Adrenal gland (tissue), 12 donors: ENCODE data around the gene NCMAP. TPM values are rescaled to one million over a fixed set of nuclear protein-coding genes. Genes with fewer than 3 reads are reported as not detected.

Experiments
- DNase-seq, 7 donors: peaks; one replicate each; pipeline ENCODE4 v3.0.0-alpha.2; 2019 to 2020
- H3K27ac ChIP-seq, 5 donors: fragments of 200-600 bp; sonication (generic) in 4 of 5; 1 replicate in 3 of 5; 2 replicates in 2 of 5; pipeline versions ENCODE4 v1.5.1 to v1.8.0; 2016 to 2020; ENCODE audit warnings: mild to moderate bottlenecking in 1 of 5
- H3K27me3 ChIP-seq: fragments of 200-600 bp; 2 replicates; pipeline ENCODE4 v1.8.0; 2021
- H3K36me3 ChIP-seq, 2 donors: fragments of 200-600 bp; replicated peaks in 1 of 2; 1 replicate in 1 of 2; 2 replicates in 1 of 2; pipeline versions ENCODE4 v1.5.1 to v1.8.0; 2018 to 2022
- H3K4me1 ChIP-seq, 2 donors: fragments of 200-600 bp; replicated peaks in 1 of 2; 1 replicate in 1 of 2; 2 replicates in 1 of 2; pipeline versions ENCODE4 v1.5.1 to v1.8.0; 2018 to 2021
- H3K4me3 ChIP-seq, 4 donors: fragments of 200-600 bp; sonication (generic) in 3 of 4; one replicate each; pipeline ENCODE4 v1.5.1; 2016 to 2018
- H3K9me3 ChIP-seq, 3 donors: fragments of 200-600 bp; sonication (generic) in 1 of 3; replicated peaks in 1 of 3; 1 replicate in 2 of 3; 2 replicates in 1 of 3; pipeline versions ENCODE4 v1.5.1 to v1.8.0; 2016 to 2021
- CTCF ChIP-seq, 6 experiments: fragments of 450-650 bp in 4 of 6; fragments of 200-600 bp in 2 of 6; sonication (generic) in 1 of 6; IDR thresholded peaks; 1 replicate in 5 of 6; 2 replicates in 1 of 6; pipeline versions ENCODE4 v1.5.1 to v1.8.0; 2016 to 2021; ENCODE audit warnings: antibody characterized with exemption in 6 of 6, mild to moderate bottlenecking in 2 of 6, moderate library complexity in 1 of 6
- POLR2A ChIP-seq, 2 donors: fragments of 450-650 bp; IDR thresholded peaks; one replicate each; pipeline ENCODE4 v1.6.1; 2017; ENCODE audit warnings: antibody characterized with exemption in 2 of 2, mild to moderate bottlenecking in 2 of 2, moderate library complexity in 1 of 2
- WGBS, 4 donors: extraction: QIAGEN DNeasy Blood & Tissue Kit in 2 of 4; methylation state at CpG; one replicate each; pipeline versions ENCODE4 v1.1.5 to v1.1.7; 2013 to 2017; 5-methylcytosine and 5-hydroxymethylcytosine counted together
- intact Hi-C, 2 donors: fragments of 100-400 bp; cut with DNase I; formaldehyde crosslinking; loops; one replicate each; pipeline versions ENCODE4 v1.14.1 to v1.15.0; 2022 to 2023
- polyA plus RNA-seq, 3 donors: library from polyadenylated mRNA; stranded (reverse); fragments of 200-250 nt in 2 of 3; fragments of 350-450 nt in 1 of 3; fragmentation: Illumina TruSeq in 1 of 3; extraction: RNeasy Lipid Tissue Mini Kit (QIAGEN cat#74804) in 1 of 3; gene quantifications; one replicate each; pipeline ENCODE4 v1.2.3, GENCODE V29; 2013 to 2014
- total RNA-seq, 9 donors: library from RNA; depleted of rRNA in 4 of 9; stranded (reverse); fragments of >200 nt in 4 of 9; fragments of 120-200 nt in 1 of 9; fragmentation: NEBNext Ultra II Directional in 1 of 9; extraction: Animal tissue kit (Norgen Biotek cat#: 25700) in 1 of 9; gene quantifications; one replicate each; pipeline versions ENCODE4 v1.1.0 to v1.2.4, GENCODE V29; 2013 to 2023
- donor health status: healthy with polysubstance abuse.
- donor health status: Bipolar disorder and iron deficiency.
- donor health status: DM: yes; HTN: yes; CAD: no.
- donor health status: DM: no; HTN: no; CAD: no.
- donor health status: DM: no; HTN: no; CAD: no.
- donor health status: DM: yes; HTN: yes; CAD: no.

Gene NCMAP
- total and polyA plus RNA-seq, 12 donors, result under 0.01 to 0.27 (median 0.09) TPM; not detected in 7

DNA sequence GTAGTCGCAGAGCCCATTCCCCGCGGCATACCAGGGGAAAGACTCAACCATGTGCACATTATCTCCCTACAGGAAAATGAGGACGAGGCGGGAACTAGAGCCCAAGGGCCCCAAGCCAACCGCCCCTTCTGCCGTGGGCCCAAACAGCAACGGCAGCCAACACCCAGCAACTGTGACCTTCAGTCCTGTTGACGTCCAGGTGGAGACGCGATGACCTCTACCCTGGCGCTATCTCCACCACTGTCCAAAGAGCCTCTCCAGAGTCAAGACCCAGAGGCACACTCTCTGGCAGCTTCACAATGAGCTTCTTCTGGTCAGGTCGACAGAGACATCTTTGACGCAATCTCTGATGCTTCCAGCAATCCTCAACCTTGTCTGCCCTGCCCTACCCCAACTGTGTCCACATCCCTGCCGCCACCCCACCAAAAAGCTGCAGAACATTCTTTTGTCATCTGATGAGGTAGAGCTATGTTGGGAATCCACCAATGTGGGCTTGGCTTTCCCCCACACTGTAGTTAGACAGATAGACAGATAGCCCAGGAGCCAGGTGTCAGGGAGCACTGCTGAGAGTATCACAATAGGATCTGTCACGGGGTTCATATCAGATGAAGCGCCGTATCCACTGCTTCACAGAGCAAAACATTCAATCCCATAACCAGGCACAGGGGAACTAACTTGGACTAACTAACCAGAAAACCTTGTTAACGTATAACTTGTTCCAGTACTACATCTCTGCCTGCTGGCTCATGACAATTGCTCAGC is 49.8 kb downstream of the NCMAP start:
- Histone ChIP-seq H3K27ac (no peak overlapping the region), H3K9me3 (no peaks in the 10 kb centered on the region), H3K4me1 (no peaks in the 10 kb centered on the region), H3K27me3 (peaks cover 4% of the 10 kb centered on the region), H3K4me3 (no peak overlapping the region), H3K36me3 (no peaks in the 10 kb centered on the region)
- intact Hi-C loops, result no loop called here
- TF ChIP-seq POLR2A (IDR thresholded peaks at IDR 0.05) (no peak), CTCF (IDR thresholded peaks at IDR 0.05) (no peak)
- WGBS, 4 donors, result 82 to 85% (median 83%) methylated on average over 15 to 19 of the region's 19 CpGs
- DNase-seq, result no peak

GRCh38 chr1:24606296-24606605 is 50.4 kb downstream of the NCMAP start:
- Histone ChIP-seq H3K9me3 (no peaks in the 10 kb centered on the region), H3K27me3 (peaks cover 4% of the 10 kb centered on the region), H3K36me3 (no peaks in the 10 kb centered on the region), H3K4me3 (no peak overlapping the region), H3K4me1 (no peaks in the 10 kb centered on the region), H3K27ac (no peak overlapping the region)
- intact Hi-C loops, result no loop called here
- DNase-seq, result no peak
- TF ChIP-seq POLR2A (IDR thresholded peaks at IDR 0.05) (no peak), CTCF (IDR thresholded peaks at IDR 0.05) (no peak)
- 77 to 88% (median 83%) methylated on average over 3 of the region's 3 CpGs for WGBS, 4 donors

- TF ChIP-seq POLR2A (IDR thresholded peaks at IDR 0.05), result no peak
- no peak for TF ChIP-seq CTCF (IDR thresholded peaks at IDR 0.05)
- no peaks in the 10 kb centered on the region for H3K36me3 ChIP-seq
- 65 to 88% (median 83%) methylated on average over 2 of the region's 2 CpGs for WGBS, 4 donors
- H3K9me3 ChIP-seq, result no peaks in the 10 kb centered on the region
- no peak for DNase-seq
- H3K27ac ChIP-seq, result no peak overlapping the region
- no peaks in the 10 kb centered on the region for H3K4me1 ChIP-seq
- peaks cover 4% of the 10 kb centered on the region for H3K27me3 ChIP-seq
- intact Hi-C loops, result no loop called here
- no peak overlapping the region for H3K4me3 ChIP-seq
Measured at GRCh38 chr1:24606621-24607020, 50.7 kb downstream of the NCMAP start.

GRCh38 chr1:24609949-24610517 is 54.1 kb downstream of the NCMAP start:
- no peak for TF ChIP-seq CTCF (IDR thresholded peaks at IDR 0.05)
- no peak for TF ChIP-seq POLR2A (IDR thresholded peaks at IDR 0.05)
- DNase-seq, result no peak
- Histone ChIP-seq H3K4me3 (no peak overlapping the region), H3K4me1 (no peaks in the 10 kb centered on the region), H3K9me3 (no peaks in the 10 kb centered on the region), H3K36me3 (no peaks in the 10 kb centered on the region), H3K27me3 (peaks cover 7% of the 10 kb centered on the region), H3K27ac (no peak overlapping the region)
- intact Hi-C loops, result no loop called here
- WGBS, 4 donors, result 61 to 78% (median 75%) methylated on average over 3 of the region's 3 CpGs
